Activated naive CD4-positive, alpha-beta T cell treated with anti-CD3 and anti-CD28 coated beads for 36 hours (primary cell): Measurements from ENCODE around the gene SHF. TPM values are rescaled to one million over a fixed set of nuclear protein-coding genes. Genes with fewer than 3 reads are reported as not detected.
A peak's percentile ranks its signal among the peaks of the same experiment; 100 is the strongest.

Experiments used
- CTCF ChIA-PET: fragments of 350-600 bp; sonication (Branson Sonifier 250); formaldehyde crosslinking; loops from one replicate; lab custom pipeline; 2021; ENCODE audit warnings: antibody characterized with exemption; lab: Charles Lee
- DNase-seq: peaks from one replicate; pipeline ENCODE4 v3.0.0-alpha.2; 2020
- H3K27ac Mint-ChIP-seq: one replicate; pipeline ENCODE4 v1.8.0; 2021; ENCODE audit warnings: mild to moderate bottlenecking, mixed read lengths
- H3K27me3 Mint-ChIP-seq: one replicate; pipeline ENCODE4 v1.8.0; 2021; ENCODE audit warnings: low read depth, mixed read lengths
- H3K36me3 Mint-ChIP-seq: one replicate; pipeline ENCODE4 v1.8.0; 2021; ENCODE audit warnings: low read depth, mixed read lengths
- H3K4me1 Mint-ChIP-seq: one replicate; pipeline ENCODE4 v1.8.0; 2021; ENCODE audit warnings: low read depth, mixed read lengths
- H3K4me3 Mint-ChIP-seq: one replicate; pipeline ENCODE4 v1.8.0; 2021; ENCODE audit warnings: mild to moderate bottlenecking, moderate library complexity, mixed read lengths
- H3K9me3 Mint-ChIP-seq: one replicate; pipeline ENCODE4 v1.8.0; 2021; ENCODE audit warnings: mixed read lengths
- intact Hi-C: fragments of 100-400 bp; cut with micrococcal nuclease; formaldehyde crosslinking; loops from one replicate; pipeline ENCODE4 v1.15.1; 2023
- total RNA-seq, 2 experiments: library from RNA; stranded (reverse); gene quantifications; one replicate each; pipeline ENCODE4 v1.2.3, GENCODE V29; 2021

SHF gene
- total RNA-seq, 2 experiments from 2014 or later: 2.3 to 3.3 TPM

DNA sequence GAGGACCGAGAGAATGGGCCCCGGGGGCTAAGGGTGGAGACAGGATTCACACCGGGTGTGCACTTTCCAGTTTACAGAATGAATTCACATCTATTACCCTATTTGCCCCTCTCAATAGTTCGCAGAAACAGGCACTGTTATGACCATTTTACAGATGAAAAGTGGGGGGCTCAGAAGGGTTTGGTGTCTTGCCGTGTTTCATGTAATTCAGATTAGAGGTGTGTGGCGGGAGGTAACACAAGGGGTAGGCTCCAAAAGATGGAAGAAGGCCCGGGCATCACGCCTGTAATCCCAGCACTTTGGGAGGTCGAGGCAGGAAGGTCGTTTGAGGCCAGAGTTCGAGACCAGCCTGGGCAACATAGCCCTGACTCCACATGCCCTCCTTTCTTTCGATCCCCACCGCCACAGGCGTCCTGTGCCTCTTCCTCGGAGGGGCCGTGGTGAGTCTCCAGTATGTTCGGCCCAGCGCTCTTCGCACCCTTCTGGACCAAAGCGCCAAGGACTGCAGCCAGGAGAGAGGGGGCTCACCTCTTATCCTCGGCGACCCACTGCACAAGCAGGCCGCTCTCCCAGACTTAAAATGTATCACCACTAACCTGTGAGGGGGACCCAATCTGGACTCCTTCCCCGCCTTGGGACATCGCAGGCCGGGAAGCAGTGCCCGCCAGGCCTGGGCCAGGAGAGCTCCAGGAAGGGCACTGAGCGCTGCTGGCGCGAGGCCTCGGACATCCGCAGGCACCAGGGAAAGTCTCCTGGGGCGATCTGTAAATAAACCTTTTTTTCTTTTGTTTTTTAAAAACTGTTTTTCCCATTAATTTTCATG lies 70.2 kb downstream of the SHF start:
- intact Hi-C loops: loop anchor here (2.0 to 5.0 kb wide), 5 partner anchors 83 to 265 kb away; partner anchors contain the start of gene SORD
- Mint-ChIP-seq H3K27ac (no peak overlapping the region), H3K27me3 (peaks cover 66% of the 10 kb centered on the region), H3K9me3 (no peaks in the 10 kb centered on the region), H3K4me3 (peak overlapping the region; percentile 50), H3K36me3 (no peaks in the 10 kb centered on the region), H3K4me1 (peaks cover 36% of the 10 kb centered on the region)
- DNase-seq: no peak
- CTCF ChIA-PET: interaction anchor here (0.7 to 1.7 kb wide), 47 partner anchors 10 to 298 kb away, joined by 3 to 32 read pairs (median 4); partner anchors contain the start of genes DUOX1 and DUOXA1

Other genes with a start within 250 kb of the SHF start
- not detected for gene TERB2, start 231.3 kb downstream of the SHF start, total RNA-seq
- gene SORD, start 164.8 kb downstream of the SHF start, total RNA-seq: 10 to 100 TPM; 23.1 to 23.8 TPM
- gene DUOX2, start 73.8 kb downstream of the SHF start, total RNA-seq: not detected
- not detected for gene DUOXA2, start 73.6 kb downstream of the SHF start, total RNA-seq
- gene DUOXA1, start 58.1 kb downstream of the SHF start, total RNA-seq: not detected
- gene DUOX1, start 58.0 kb downstream of the SHF start, total RNA-seq: under 1 TPM; 0.17 TPM
- not detected for gene SLC28A2, start 64.3 kb upstream of the SHF start, total RNA-seq
- 1 to 10 TPM in 1 of 2 experiments, under 1 TPM in 1; 0.91 to 1.2 TPM for gene GATM, start 190.6 kb upstream of the SHF start, total RNA-seq